ENCODE measurements around the gene STC2. TPM values are rescaled to one million over a fixed set of nuclear protein-coding genes. Genes with fewer than 3 reads are reported as not detected.

Gene STC2
- total and polyA plus RNA-seq, 2 of the 8 experiments (the other 6 are each of a cell fraction or from before 2014, with no cell fraction given): 26.4 to 53.1 TPM

GRCh38 chr5:173278172-173278571 lies 50.0 kb downstream of the STC2 start:
- H3K23ac ChIP-seq (ENCODE audit: insufficient read length): no peak overlapping the region
- no peak overlapping the region for H3K56ac ChIP-seq (replicated peaks; ENCODE audit: insufficient read length, low read depth, low read length)
- no peak overlapping the region for H3K18ac ChIP-seq (ENCODE audit: extremely low read depth, low read length)
- H4K5ac ChIP-seq (ENCODE audit: insufficient read length, low read depth, low read length): no peak overlapping the region
- no peak overlapping the region for H2BK5ac ChIP-seq (ENCODE audit: low read depth, low read length)
- H3K4me2 ChIP-seq (ENCODE audit: insufficient read depth in 1 of 2, low read depth in 2 of 2, low read length in 2 of 2): no peak overlapping the region
- no peak overlapping the region for H3K9ac ChIP-seq (replicated peaks in 1 of 4; ENCODE audit: extremely low read depth in 1 of 4, low read depth in 3 of 4, low read length in 3 of 4)
- WGBS, 2 experiments (ENCODE audit: extremely low coverage in 1 of 2, insufficient coverage in 1 of 2, insufficient read length in 1 of 2, insufficient replicate concordance in 2 of 2, low coverage in 1 of 2, low lambda C conversion rate in 2 of 2, missing lambda C conversion rate in 1 of 2): 85% methylated on average over 9 of the region's 9 CpGs; no CpG with 5 or more reads in 1 of the 2 experiments
- H3K9me3 ChIP-seq (ENCODE audit: insufficient read depth in 2 of 2, low read depth in 1 of 2, low read length in 1 of 2): no peaks in the 10 kb centered on the region
- FAIRE-seq (no peak), DNase-seq (ENCODE audit: low read depth in 1 of 2, low spot score in 2 of 2) (no peak)
- CTCF ChIA-PET (ENCODE audit: partially characterized antibody): interaction anchor here (1.0 to 2.1 kb wide), 4 partner anchors 52 to 115 kb away, joined by 3 to 7 read pairs (median 4); no protein-coding TSS in a partner anchor
- H2BK12ac ChIP-seq (ENCODE audit: low read depth, low read length): no peak overlapping the region
- H3K23me2 ChIP-seq (ENCODE audit: low read depth, low read length): no peaks in the 10 kb centered on the region; the same call in 1 of the 2 replicates
- H2BK15ac ChIP-seq (ENCODE audit: low read length): no peak overlapping the region
- TF ChIP-seq CBX5 (IDR thresholded peaks at IDR 0.05; ENCODE audit: low read depth, low read length): no peak
- H2BK120ac ChIP-seq (replicated peaks; ENCODE audit: low read depth, low read length): no peak overlapping the region
- peaks cover 2 to 9% (median 8%) of the 10 kb centered on the region in 4 experiments for H3K27me3 ChIP-seq (replicated peaks in 1 of 4; ENCODE audit: control insufficient read depth in 3 of 4, extremely low read depth in 1 of 4, insufficient read depth in 3 of 4, low read length in 3 of 4)
- H3K27ac ChIP-seq (ENCODE audit: low read depth, low read length): no peak overlapping the region
- H2AK5ac ChIP-seq (ENCODE audit: low read depth, low read length): no peak overlapping the region
- no peak overlapping the region for H4K91ac ChIP-seq (replicated peaks; ENCODE audit: insufficient read length, low read length)
- H2AFZ ChIP-seq (ENCODE audit: low read length): no peak overlapping the region
- H3K4me1 ChIP-seq (replicated peaks in 1 of 4; ENCODE audit: control insufficient read depth in 3 of 4, insufficient read depth in 4 of 4, low read length in 3 of 4): no peaks in the 10 kb centered on the region
- H2BK20ac ChIP-seq (ENCODE audit: low read length): no peak overlapping the region
- H3K4ac ChIP-seq (replicated peaks; ENCODE audit: insufficient read length, low read depth, low read length): no peak overlapping the region
- no peak overlapping the region for H3K4me3 ChIP-seq (ENCODE audit: extremely low read depth in 1 of 4, insufficient read depth in 2 of 4, low read depth in 3 of 4, low read length in 4 of 4)
- H4K8ac ChIP-seq (ENCODE audit: extremely low read depth, insufficient read depth, low read length): no peak overlapping the region
- no peaks in the 10 kb centered on the region for H4K20me1 ChIP-seq (replicated peaks in 1 of 2; ENCODE audit: control insufficient read depth in 1 of 2, insufficient read depth in 2 of 2, low read length in 2 of 2)
- H3K36me3 ChIP-seq (ENCODE audit: control insufficient read depth in 2 of 4, insufficient read depth in 4 of 4, low read length in 3 of 4): no peaks in the 10 kb centered on the region
- no peaks in the 10 kb centered on the region for H3K79me1 ChIP-seq (ENCODE audit: low read depth, low read length)
- POLR2A ChIA-PET (ENCODE audit: partially characterized antibody): no interaction called here
- H3K14ac ChIP-seq (ENCODE audit: insufficient read length): no peak overlapping the region
- no peaks in the 10 kb centered on the region for H3K79me2 ChIP-seq (ENCODE audit: control insufficient read depth in 1 of 2, insufficient read depth in 2 of 2, low read length in 2 of 2)
